SU-DHL-6 (cell line): ENCODE results near the gene TEX38.

ENCODE experiments used
- EZH2phosphoT487 ChIP-seq: fragments of 200-600 bp; sonication (generic), shearing (Covaris generic); conservative IDR thresholded peaks from 2 replicates; pipeline ENCODE4 v1.6.1; 2018; ENCODE audit warnings: mild to moderate bottlenecking, antibody characterized with exemption, low read length, moderate library complexity, mixed read lengths
- TF ChIP-seq, protein P1 (sequence below): fragments of 200-600 bp; sonication (generic); IDR thresholded peaks from one replicate; pipeline ENCODE4 v1.5.1; 2017; ENCODE audit warnings: antibody characterized with exemption, mild to moderate bottlenecking, low read length, moderate library complexity; ENCODE audit not compliant: insufficient read depth, poor library complexity, severe bottlenecking

DNA sequence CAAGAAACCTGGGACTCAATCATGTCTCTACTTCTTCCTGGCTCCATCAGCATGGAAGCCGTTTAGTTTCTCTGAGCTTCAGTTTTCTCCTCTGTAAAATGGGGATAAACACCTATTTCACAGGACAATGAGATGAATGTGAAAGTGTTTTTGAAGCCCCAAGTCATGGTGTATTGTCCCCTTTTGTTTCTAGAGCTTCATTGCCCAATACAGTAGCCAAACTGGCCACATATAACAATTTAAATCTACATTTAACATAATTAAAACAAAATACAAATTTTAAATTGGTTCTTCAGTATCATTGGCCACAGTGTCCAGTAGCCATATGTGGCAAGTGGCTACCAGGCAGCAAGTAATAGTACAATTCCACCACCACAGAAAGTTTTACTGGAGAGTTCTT lies 49.5 kb downstream of the TEX38 start:
- TF ChIP-seq, protein P1, sequence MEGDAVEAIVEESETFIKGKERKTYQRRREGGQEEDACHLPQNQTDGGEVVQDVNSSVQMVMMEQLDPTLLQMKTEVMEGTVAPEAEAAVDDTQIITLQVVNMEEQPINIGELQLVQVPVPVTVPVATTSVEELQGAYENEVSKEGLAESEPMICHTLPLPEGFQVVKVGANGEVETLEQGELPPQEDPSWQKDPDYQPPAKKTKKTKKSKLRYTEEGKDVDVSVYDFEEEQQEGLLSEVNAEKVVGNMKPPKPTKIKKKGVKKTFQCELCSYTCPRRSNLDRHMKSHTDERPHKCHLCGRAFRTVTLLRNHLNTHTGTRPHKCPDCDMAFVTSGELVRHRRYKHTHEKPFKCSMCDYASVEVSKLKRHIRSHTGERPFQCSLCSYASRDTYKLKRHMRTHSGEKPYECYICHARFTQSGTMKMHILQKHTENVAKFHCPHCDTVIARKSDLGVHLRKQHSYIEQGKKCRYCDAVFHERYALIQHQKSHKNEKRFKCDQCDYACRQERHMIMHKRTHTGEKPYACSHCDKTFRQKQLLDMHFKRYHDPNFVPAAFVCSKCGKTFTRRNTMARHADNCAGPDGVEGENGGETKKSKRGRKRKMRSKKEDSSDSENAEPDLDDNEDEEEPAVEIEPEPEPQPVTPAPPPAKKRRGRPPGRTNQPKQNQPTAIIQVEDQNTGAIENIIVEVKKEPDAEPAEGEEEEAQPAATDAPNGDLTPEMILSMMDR, result no peak
- no peak for TF ChIP-seq EZH2phosphoT487
